ENCODE data around the gene UTP18. TPM values are rescaled to one million over a fixed set of nuclear protein-coding genes. Genes with fewer than 3 reads are reported as not detected.
"Not testable (repeated sequence)": the region's sequence is repeated elsewhere in the genome, so short reads cannot be mapped to it uniquely, and the experiment has no call there.

UTP18 gene
- total and polyA plus RNA-seq, 7 donors, result 17.4 to 27.9 (median 20.4) TPM

GRCh38 chr17:51322390-51323029 lies 62.2 kb downstream of the UTP18 start:
- intact Hi-C loops (cut with DNase I), result no loop called here
- 25 to 35% methylated on average over 3 of the region's 3 CpGs for WGBS, 2 donors
- no peaks in the 10 kb centered on the region for H3K36me3 ChIP-seq
- no peaks in the 10 kb centered on the region for H3K4me1 ChIP-seq
- no peak overlapping the region for H3K4me3 ChIP-seq
- TF ChIP-seq CTCF (IDR thresholded peaks at IDR 0.05) (no peak), POLR2A (IDR thresholded peaks at IDR 0.05) (no peak), EP300 (IDR thresholded peaks at IDR 0.05) (no peak), POLR2AphosphoS5 (IDR thresholded peaks at IDR 0.05) (no peak)
- H3K27ac ChIP-seq, result no peak overlapping the region
- no peaks in the 10 kb centered on the region for H3K27me3 ChIP-seq
- DNase-seq, result no peak
- peaks cover 0 to 5% (median 2%) of the 10 kb centered on the region in 4 donors for H3K9me3 ChIP-seq

- no peaks in the 10 kb centered on the region for H3K27me3 ChIP-seq
- DNase-seq, result no peak
- no peaks in the 10 kb centered on the region for H3K36me3 ChIP-seq
- H3K4me1 ChIP-seq, result no peaks in the 10 kb centered on the region
- 83 to 92% methylated on average over 7 of the region's 7 CpGs for WGBS, 2 donors
- H3K9me3 ChIP-seq, result no peaks in the 10 kb centered on the region
- no peak overlapping the region for H3K27ac ChIP-seq
- TF ChIP-seq POLR2A (IDR thresholded peaks at IDR 0.05), result no peak
- intact Hi-C loops (cut with DNase I), result no loop called here
- no peak overlapping the region for H3K4me3 ChIP-seq
These were observed 65.1 kb downstream of the UTP18 start for GRCh38 chr17:51325471-51325870.

GRCh38 chr17:51330861-51331503 lies 70.6 kb downstream of the UTP18 start:
- H3K9me3 ChIP-seq; DNase-seq; H3K27me3 ChIP-seq; H3K27ac ChIP-seq; H3K4me3 ChIP-seq; H3K36me3 ChIP-seq; H3K4me1 ChIP-seq; intact Hi-C loops (cut with DNase I): not testable (repeated sequence)
- 37 to 56% methylated on average over 7 of the region's 7 CpGs for WGBS, 2 donors

GRCh38 chr17:51335006-51335590 lies 74.8 kb downstream of the UTP18 start:
- Histone ChIP-seq H3K9me3 (no peaks in the 10 kb centered on the region), H3K36me3 (no peaks in the 10 kb centered on the region), H3K27ac (no peak overlapping the region), H3K4me1 (no peaks in the 10 kb centered on the region), H3K4me3 (no peak overlapping the region), H3K27me3 (no peaks in the 10 kb centered on the region)
- intact Hi-C loops (cut with DNase I), result no loop called here
- DNase-seq, result no peak
- TF ChIP-seq CTCF (IDR thresholded peaks at IDR 0.05) (no peak), EP300 (IDR thresholded peaks at IDR 0.05) (no peak), POLR2AphosphoS5 (IDR thresholded peaks at IDR 0.05) (no peak), POLR2A (IDR thresholded peaks at IDR 0.05) (no peak)
- WGBS, 2 donors, result 59 to 69% methylated on average over 3 of the region's 3 CpGs

GRCh38 chr17:51335883-51336822 lies 75.8 kb downstream of the UTP18 start:
- Histone ChIP-seq H3K9me3 (no peaks in the 10 kb centered on the region), H3K27ac (no peak overlapping the region), H3K4me1 (no peaks in the 10 kb centered on the region), H3K27me3 (no peaks in the 10 kb centered on the region), H3K4me3 (no peak overlapping the region), H3K36me3 (no peaks in the 10 kb centered on the region)
- WGBS, 2 donors, result 68 to 79% methylated on average over 5 of the region's 5 CpGs
- no peak for TF ChIP-seq POLR2AphosphoS5 (IDR thresholded peaks at IDR 0.05)
- DNase-seq, result no peak
- intact Hi-C loops (cut with DNase I), result no loop called here

GRCh38 chr17:51341457-51341856 lies 81.1 kb downstream of the UTP18 start:
- Histone ChIP-seq H3K36me3 (no peaks in the 10 kb centered on the region), H3K27ac (no peak overlapping the region), H3K4me1 (no peaks in the 10 kb centered on the region), H3K27me3 (no peaks in the 10 kb centered on the region), H3K9me3 (no peaks in the 10 kb centered on the region), H3K4me3 (no peak overlapping the region)
- 93 to 95% methylated on average over 3 of the region's 3 CpGs for WGBS, 2 donors
- TF ChIP-seq POLR2A (IDR thresholded peaks at IDR 0.05), result no peak
- TF ChIP-seq CTCF (IDR thresholded peaks at IDR 0.05), result no peak
- no peak for TF ChIP-seq POLR2AphosphoS5 (IDR thresholded peaks at IDR 0.05)
- TF ChIP-seq EP300 (IDR thresholded peaks at IDR 0.05), result no peak
- DNase-seq, result no peak
- intact Hi-C loops (cut with DNase I), result no loop called here

All from sigmoid colon (tissue), 7 donors.